Testis (tissue), 2 donors: Measurements from ENCODE around the gene STX18.

Experiments
- POLR2A ChIP-seq: fragments of 450-650 bp; IDR thresholded peaks from one replicate; pipeline ENCODE4 v1.6.1; 2017; ENCODE audit warnings: antibody characterized with exemption, mild to moderate bottlenecking, moderate library complexity
- TF ChIP-seq, protein P1 (sequence below), 3 experiments: fragments of 450-650 bp in 2 of 3; fragments of 200-600 bp in 1 of 3; sonication (generic) in 1 of 3; IDR thresholded peaks; one replicate each; pipeline ENCODE4 v1.5.1; 2016 to 2019; ENCODE audit warnings: antibody characterized with exemption in 3 of 3, mild to moderate bottlenecking in 2 of 3, moderate library complexity in 1 of 3

- TF ChIP-seq POLR2A = no peak
- TF ChIP-seq, protein P1, sequence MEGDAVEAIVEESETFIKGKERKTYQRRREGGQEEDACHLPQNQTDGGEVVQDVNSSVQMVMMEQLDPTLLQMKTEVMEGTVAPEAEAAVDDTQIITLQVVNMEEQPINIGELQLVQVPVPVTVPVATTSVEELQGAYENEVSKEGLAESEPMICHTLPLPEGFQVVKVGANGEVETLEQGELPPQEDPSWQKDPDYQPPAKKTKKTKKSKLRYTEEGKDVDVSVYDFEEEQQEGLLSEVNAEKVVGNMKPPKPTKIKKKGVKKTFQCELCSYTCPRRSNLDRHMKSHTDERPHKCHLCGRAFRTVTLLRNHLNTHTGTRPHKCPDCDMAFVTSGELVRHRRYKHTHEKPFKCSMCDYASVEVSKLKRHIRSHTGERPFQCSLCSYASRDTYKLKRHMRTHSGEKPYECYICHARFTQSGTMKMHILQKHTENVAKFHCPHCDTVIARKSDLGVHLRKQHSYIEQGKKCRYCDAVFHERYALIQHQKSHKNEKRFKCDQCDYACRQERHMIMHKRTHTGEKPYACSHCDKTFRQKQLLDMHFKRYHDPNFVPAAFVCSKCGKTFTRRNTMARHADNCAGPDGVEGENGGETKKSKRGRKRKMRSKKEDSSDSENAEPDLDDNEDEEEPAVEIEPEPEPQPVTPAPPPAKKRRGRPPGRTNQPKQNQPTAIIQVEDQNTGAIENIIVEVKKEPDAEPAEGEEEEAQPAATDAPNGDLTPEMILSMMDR (IDR thresholded peaks at IDR 0.05) = no peak
Measured at GRCh38 chr4:4374388-4375098, 167.3 kb downstream of the STX18 start.
